Neural cell (in vitro differentiated cells): ENCODE measurements around the gene DHRS12. TPM values are rescaled to one million over a fixed set of nuclear protein-coding genes. Genes with fewer than 3 reads are reported as not detected.

Source experiments
- H2AFZ ChIP-seq: fragments of 200-600, 300-800 bp; sonication (generic), shearing (Covaris generic); 2 replicates; pipeline ENCODE4 v1.6.0; 2014; ENCODE audit warnings: low read depth, mild to moderate bottlenecking, antibody characterized with exemption, low read length, moderate library complexity
- H3F3A ChIP-seq: fragments of 200-600 bp; shearing (Covaris generic); 2 replicates; pipeline ENCODE4 v1.6.1; 2016; ENCODE audit warnings: mild to moderate bottlenecking, moderate library complexity, mixed read lengths, antibody characterized with exemption, low read length; ENCODE audit not compliant: insufficient read depth, poor library complexity, severe bottlenecking
- H3K27ac ChIP-seq: fragments of 200-600, 300-800 bp; sonication (generic), shearing (Covaris generic); 2 replicates; pipeline ENCODE4 v1.5.1; 2014; ENCODE audit warnings: mild to moderate bottlenecking, low read length, moderate library complexity
- H3K27me3 ChIP-seq: fragments of 300-800, 200-600 bp; sonication (generic), shearing (Covaris generic); 2 replicates; pipeline ENCODE4 v1.6.0; 2014; ENCODE audit warnings: mild to moderate bottlenecking, low read depth, low read length, moderate library complexity; ENCODE audit not compliant: insufficient read depth
- H3K36me3 ChIP-seq: fragments of 300-800, 200-600 bp; sonication (generic), shearing (Covaris generic); 2 replicates; pipeline ENCODE4 v1.5.1; 2014; ENCODE audit warnings: mild to moderate bottlenecking, antibody characterized with exemption, low read length, moderate library complexity; ENCODE audit not compliant: insufficient read depth
- H3K4me2 ChIP-seq: fragments of 300-800, 200-600 bp; sonication (generic), shearing (Covaris generic); 2 replicates; pipeline ENCODE4 v1.6.0; 2014; ENCODE audit warnings: mild to moderate bottlenecking, low read length
- H3K4me3 ChIP-seq: fragments of 300-800, 200-600 bp; sonication (generic), shearing (Covaris generic); 2 replicates; pipeline ENCODE4 v1.5.1; 2014; ENCODE audit warnings: mild to moderate bottlenecking, low read length, moderate library complexity
- H3K79me2 ChIP-seq: fragments of 200-600 bp; shearing (Covaris generic); replicated peaks from 2 replicates; pipeline ENCODE4 v1.6.0; 2014; ENCODE audit warnings: mild to moderate bottlenecking, low read length, moderate library complexity; ENCODE audit not compliant: insufficient read depth
- H3K9ac ChIP-seq: fragments of 300-800, 200-600 bp; sonication (generic), shearing (Covaris generic); 2 replicates; pipeline ENCODE4 v1.6.1; 2016; ENCODE audit warnings: mild to moderate bottlenecking, low read length, mixed read lengths
- H3K9me2 ChIP-seq: fragments of 200-600 bp; shearing (Covaris generic); 2 replicates; pipeline ENCODE4 v1.6.1; 2016; ENCODE audit warnings: mild to moderate bottlenecking, low read length, mixed read lengths; ENCODE audit not compliant: insufficient read depth
- H3K9me3 ChIP-seq: fragments of 200-600, 300-800 bp; sonication (generic), shearing (Covaris generic); 2 replicates; pipeline ENCODE4 v1.6.1; 2016; ENCODE audit warnings: mild to moderate bottlenecking, mixed run types, low read length, moderate library complexity, mixed read lengths
- H4K20me1 ChIP-seq: fragments of 200-600 bp; shearing (Covaris generic); 2 replicates; pipeline ENCODE4 v1.6.1; 2016; ENCODE audit warnings: mild to moderate bottlenecking, mixed run types; ENCODE audit not compliant: insufficient read depth
- CTCF ChIP-seq: fragments of 450-650 bp; IDR thresholded peaks from 2 replicates; pipeline ENCODE4 v1.5.1; 2014; ENCODE audit warnings: antibody characterized with exemption, mild to moderate bottlenecking, moderate library complexity; ENCODE audit not compliant: poor library complexity, severe bottlenecking
- EP300 ChIP-seq: fragments of 450-650 bp; conservative IDR thresholded peaks from 2 replicates; pipeline ENCODE4 v1.6.1; 2014; ENCODE audit warnings: antibody characterized with exemption, mild to moderate bottlenecking, moderate library complexity; ENCODE audit not compliant: poor library complexity, severe bottlenecking
- EZH2 ChIP-seq: fragments of 200-600, 300-800 bp; shearing (Covaris generic), sonication (generic); IDR thresholded peaks from 2 replicates; pipeline ENCODE4 v1.6.1; 2014; ENCODE audit warnings: antibody characterized with exemption, low read length, borderline replicate concordance, mild to moderate bottlenecking; ENCODE audit not compliant: insufficient read depth, poor library complexity, severe bottlenecking
- MXI1 ChIP-seq: fragments of 450-650 bp; conservative IDR thresholded peaks from 2 replicates; pipeline ENCODE4 v1.6.1; 2014; ENCODE audit warnings: antibody characterized with exemption, mild to moderate bottlenecking; ENCODE audit not compliant: poor library complexity, severe bottlenecking
- POLR2AphosphoS5 ChIP-seq: IDR thresholded peaks from 2 replicates; pipeline ENCODE4 v1.6.1; 2012
- RAD21 ChIP-seq: fragments of 450-650 bp; conservative IDR thresholded peaks from 2 replicates; pipeline ENCODE4 v1.6.1; 2014; ENCODE audit warnings: antibody characterized with exemption, mild to moderate bottlenecking, moderate library complexity
- REST ChIP-seq: IDR thresholded peaks from 2 replicates; pipeline ENCODE4 v1.6.1; 2012; ENCODE audit warnings: borderline replicate concordance
- SMC3 ChIP-seq: fragments of 450-650 bp; conservative IDR thresholded peaks from 2 replicates; pipeline ENCODE4 v1.6.1; 2014; ENCODE audit warnings: antibody characterized with exemption, mild to moderate bottlenecking, moderate library complexity; ENCODE audit not compliant: poor library complexity
- TAF1 ChIP-seq: IDR thresholded peaks from 2 replicates; pipeline ENCODE4 v1.6.1; 2012; ENCODE audit warnings: low read depth
- polyA plus RNA-seq: library from polyadenylated mRNA; depleted of rRNA; stranded (reverse); fragments of >200 nt; gene quantifications from 2 replicates; pipeline ENCODE4 v1.2.3, GENCODE V29; 2014

DHRS12 gene
- polyA plus RNA-seq, 1 donor from 2014 or later, result 4.4 TPM

GRCh38 chr13:51728972-51729371, 75.0 kb downstream of the DHRS12 start:
- Histone ChIP-seq H3K27ac (no peak overlapping the region), H3K9me2 (no peaks in the 10 kb centered on the region), H3K36me3 (peaks cover 5% of the 10 kb centered on the region), H3K4me2 (no peak overlapping the region), H3K27me3 (no peaks in the 10 kb centered on the region), H3K4me3 (no peak overlapping the region), H3K79me2 (no peaks in the 10 kb centered on the region), H3K9me3 (no peaks in the 10 kb centered on the region), H3F3A (no peaks in the 10 kb centered on the region), H4K20me1 (no peaks in the 10 kb centered on the region), H3K9ac (no peak overlapping the region), H2AFZ (no peak overlapping the region)
- no peak for TF ChIP-seq MXI1
- no peak for TF ChIP-seq EP300
- no peak for TF ChIP-seq REST
- no peak for TF ChIP-seq CTCF
- no peak for TF ChIP-seq TAF1
- no peak for TF ChIP-seq SMC3
- no peak for TF ChIP-seq EZH2
- no peak for TF ChIP-seq POLR2AphosphoS5
- TF ChIP-seq RAD21, result no peak

- H3K4me2 ChIP-seq, result no peak overlapping the region
- H4K20me1 ChIP-seq, result no peaks in the 10 kb centered on the region
- no peak overlapping the region for H3K27ac ChIP-seq
- H3K9me2 ChIP-seq, result no peaks in the 10 kb centered on the region
- TF ChIP-seq RAD21 (no peak), MXI1 (no peak), SMC3 (no peak), EZH2 (no peak), EP300 (no peak), POLR2AphosphoS5 (no peak), REST (no peak), TAF1 (no peak), CTCF (no peak)
- no peaks in the 10 kb centered on the region for H3F3A ChIP-seq
- H3K9me3 ChIP-seq, result no peaks in the 10 kb centered on the region
- no peaks in the 10 kb centered on the region for H3K27me3 ChIP-seq
- H2AFZ ChIP-seq, result no peak overlapping the region
- no peak overlapping the region for H3K9ac ChIP-seq
- peaks cover 5% of the 10 kb centered on the region for H3K36me3 ChIP-seq
- no peak overlapping the region for H3K4me3 ChIP-seq
- no peaks in the 10 kb centered on the region for H3K79me2 ChIP-seq
Observed at GRCh38 chr13:51728275-51728673, 75.7 kb downstream of the DHRS12 start.
